GM23338 (cell line): ENCODE results near the gene AHSP.

Experiments
- CTCF ChIP-seq, 2 experiments: fragments of 200-600 bp in 1 of 2; sonication (generic) in 1 of 2; conservative IDR thresholded peaks; 2 replicates each; pipeline versions ENCODE4 v1.5.1 to v1.6.1; 2016 to 2017; ENCODE audit warnings: antibody characterized with exemption in 2 of 2, low read depth in 2 of 2, mild to moderate bottlenecking in 2 of 2, moderate library complexity in 1 of 2
- ETS1 ChIP-seq: IDR thresholded peaks from 2 replicates; pipeline ENCODE4 v1.6.1; 2016; ENCODE audit warnings: antibody characterized with exemption
- EZH2 ChIP-seq: fragments of 200-600 bp; sonication (generic); IDR thresholded peaks from one replicate; pipeline ENCODE4 v1.8.0; 2017; ENCODE audit warnings: antibody characterized with exemption, mild to moderate bottlenecking, low read depth; ENCODE audit not compliant: unreplicated experiment
- JUNB ChIP-seq: IDR thresholded peaks from one replicate; pipeline ENCODE4 v1.6.1; 2016; ENCODE audit warnings: antibody characterized with exemption; ENCODE audit not compliant: unreplicated experiment
- NANOG ChIP-seq: IDR thresholded peaks from 2 replicates; pipeline ENCODE4 v1.6.1; 2016; ENCODE audit warnings: antibody characterized with exemption, borderline replicate concordance
- POLR2AphosphoS5 ChIP-seq: IDR thresholded peaks from 2 replicates; pipeline ENCODE4 v1.6.1; 2016; ENCODE audit warnings: antibody characterized with exemption, low read depth

GRCh38 chr16:31522071-31522470 is 5.6 kb upstream of the AHSP start:
- no peak for TF ChIP-seq CTCF (conservative IDR thresholded peaks at IDR 0.05; ENCODE audit: low read depth in 2 of 2)
- no peak for TF ChIP-seq POLR2AphosphoS5
- TF ChIP-seq NANOG = no peak
- TF ChIP-seq EZH2 = no peak
- no peak for TF ChIP-seq JUNB
- no peak for TF ChIP-seq ETS1
